Duodenal mucosa (tissue), 2 donors: ENCODE measurements around the gene LIN37.
"Not testable (repeated sequence)": the region's sequence is repeated elsewhere in the genome, so short reads cannot be mapped to it uniquely, and the experiment has no call there.

Experiments used
- H3K27ac ChIP-seq: one replicate; pipeline ENCODE4 v1.7.0; 2013; ENCODE audit warnings: low read depth, low read length
- H3K27me3 ChIP-seq, 2 donors: one replicate each; pipeline ENCODE4 v1.7.0; 2013; ENCODE audit warnings: low read length in 2 of 2, control low read depth in 1 of 2; ENCODE audit not compliant: insufficient read depth in 2 of 2, control insufficient read depth in 1 of 2
- H3K36me3 ChIP-seq, 2 donors: one replicate each; pipeline ENCODE4 v1.7.0; 2013; ENCODE audit warnings: low read length in 2 of 2, control low read depth in 1 of 2; ENCODE audit not compliant: insufficient read depth in 2 of 2, control insufficient read depth in 1 of 2
- H3K4me1 ChIP-seq, 2 donors: one replicate each; pipeline ENCODE4 v1.7.0; 2013; ENCODE audit warnings: low read length in 2 of 2, control low read depth in 1 of 2; ENCODE audit not compliant: insufficient read depth in 2 of 2, control insufficient read depth in 1 of 2
- H3K4me3 ChIP-seq, 2 donors: one replicate each; pipeline ENCODE4 v1.7.0; 2013; ENCODE audit warnings: low read length in 2 of 2, low read depth in 1 of 2
- H3K9ac ChIP-seq, 2 donors: one replicate each; pipeline ENCODE4 v1.7.0; 2013; ENCODE audit warnings: low read length in 2 of 2, low read depth in 1 of 2
- H3K9me3 ChIP-seq, 2 donors: one replicate each; pipeline ENCODE4 v1.7.0; 2013; ENCODE audit warnings: low read length in 2 of 2, control low read depth in 1 of 2; ENCODE audit not compliant: control insufficient read depth in 1 of 2

The LIN37 gene

GRCh38 chr19:35760711-35761349, 12.5 kb downstream of the LIN37 start:
- peaks cover 9 to 25% of the 10 kb centered on the region in 2 donors for H3K36me3 ChIP-seq
- H3K27ac ChIP-seq, result no peak overlapping the region
- H3K4me3 ChIP-seq, result no peak overlapping the region
- H3K9me3 ChIP-seq, result no peaks in the 10 kb centered on the region
- no peak overlapping the region for H3K9ac ChIP-seq
- peaks cover 18 to 28% of the 10 kb centered on the region in 2 donors for H3K4me1 ChIP-seq
- peaks cover 0 to 4% of the 10 kb centered on the region in 2 donors for H3K27me3 ChIP-seq

GRCh38 chr19:35764432-35765315, 16.3 kb downstream of the LIN37 start:
- Histone ChIP-seq H3K27ac (no peak overlapping the region), H3K36me3 (peaks cover 9 to 28% of the 10 kb centered on the region in 2 donors), H3K9me3 (no peaks in the 10 kb centered on the region), H3K4me1 (peaks cover 1 to 2% of the 10 kb centered on the region in 2 donors), H3K4me3 (no peak overlapping the region), H3K27me3 (no peaks in the 10 kb centered on the region), H3K9ac (no peak overlapping the region)

GRCh38 chr19:35766571-35767104, 18.3 kb downstream of the LIN37 start:
- Histone ChIP-seq H3K9me3 (no peaks in the 10 kb centered on the region), H3K4me1 (no peaks in the 10 kb centered on the region), H3K9ac (no peak overlapping the region), H3K4me3 (no peak overlapping the region), H3K27ac (no peak overlapping the region), H3K27me3 (no peaks in the 10 kb centered on the region), H3K36me3 (peaks cover 9 to 23% of the 10 kb centered on the region in 2 donors)

GRCh38 chr19:35767288-35768081, 19.1 kb downstream of the LIN37 start:
- Histone ChIP-seq H3K9ac (no peak overlapping the region), H3K27me3 (no peaks in the 10 kb centered on the region), H3K4me3 (no peak overlapping the region), H3K9me3 (no peaks in the 10 kb centered on the region), H3K36me3 (peaks cover 5 to 16% of the 10 kb centered on the region in 2 donors), H3K27ac (no peak overlapping the region), H3K4me1 (no peaks in the 10 kb centered on the region)

- Histone ChIP-seq H3K9me3 (no peaks in the 10 kb centered on the region), H3K9ac (no peak overlapping the region), H3K36me3 (peaks cover 5 to 16% of the 10 kb centered on the region in 2 donors), H3K27me3 (no peaks in the 10 kb centered on the region), H3K4me1 (no peaks in the 10 kb centered on the region), H3K27ac (no peak overlapping the region), H3K4me3 (no peak overlapping the region)
Measured at GRCh38 chr19:35768082-35768421, 19.7 kb downstream of the LIN37 start.

GRCh38 chr19:35772362-35772761, 24.0 kb downstream of the LIN37 start:
- not testable (repeated sequence) for H3K36me3 ChIP-seq, H3K27me3 ChIP-seq, H3K27ac ChIP-seq, H3K9me3 ChIP-seq, H3K9ac ChIP-seq, H3K4me3 ChIP-seq
- H3K4me1 ChIP-seq, result peaks cover 12 to 14% of the 10 kb centered on the region in 2 donors

GRCh38 chr19:35773020-35773806, 24.8 kb downstream of the LIN37 start:
- Histone ChIP-seq H3K4me1 (peaks cover 12 to 14% of the 10 kb centered on the region in 2 donors), H3K27me3 (no peaks in the 10 kb centered on the region), H3K27ac (no peak overlapping the region), H3K4me3 (no peak overlapping the region), H3K9me3 (no peaks in the 10 kb centered on the region), H3K36me3 (peaks cover 0 to 3% of the 10 kb centered on the region in 2 donors), H3K9ac (no peak overlapping the region)

- H3K4me1 ChIP-seq, result peaks cover 12 to 14% of the 10 kb centered on the region in 2 donors
- H3K27me3 ChIP-seq, result no peaks in the 10 kb centered on the region
- no peaks in the 10 kb centered on the region for H3K9me3 ChIP-seq
- peaks cover 0 to 4% of the 10 kb centered on the region in 2 donors for H3K36me3 ChIP-seq
- H3K9ac ChIP-seq, result no peak overlapping the region
- no peak overlapping the region for H3K27ac ChIP-seq
- H3K4me3 ChIP-seq, result peak overlapping the region; percentile 58 to 68
Measured at GRCh38 chr19:35774274-35775045, 26.1 kb downstream of the LIN37 start.

GRCh38 chr19:35775046-35775297, 26.6 kb downstream of the LIN37 start:
- no peak overlapping the region for H3K9ac ChIP-seq
- H3K36me3 ChIP-seq, result peaks cover 0 to 5% of the 10 kb centered on the region in 2 donors
- no peaks in the 10 kb centered on the region for H3K27me3 ChIP-seq
- peaks cover 12 to 14% of the 10 kb centered on the region in 2 donors for H3K4me1 ChIP-seq
- H3K4me3 ChIP-seq, result peak overlapping the region; percentile 58 to 68
- no peak overlapping the region for H3K27ac ChIP-seq
- H3K9me3 ChIP-seq, result no peaks in the 10 kb centered on the region
